Right lobe of liver (tissue), 4 donors: Measurements from ENCODE around the gene RAVER1.

Source experiments
- POLR2A ChIP-seq: fragments of 450-650 bp; IDR thresholded peaks from one replicate; pipeline ENCODE4 v1.6.1; 2017; ENCODE audit warnings: antibody characterized with exemption, mild to moderate bottlenecking
- TF ChIP-seq, protein P1 (sequence below), 4 donors: fragments of 200-600 bp in 3 of 4; fragments of 450-650 bp in 1 of 4; IDR thresholded peaks; one replicate each; pipeline versions ENCODE4 v1.5.1 to v1.8.0; 2016 to 2022; ENCODE audit warnings: antibody characterized with exemption in 4 of 4, mild to moderate bottlenecking in 2 of 4
- donor health status: DM: no; HTN: no; CAD: no.
- donor health status: DM: no; HTN: no; CAD: no.
- donor health status: DM: no; HTN: yes; CAD: no.

DNA sequence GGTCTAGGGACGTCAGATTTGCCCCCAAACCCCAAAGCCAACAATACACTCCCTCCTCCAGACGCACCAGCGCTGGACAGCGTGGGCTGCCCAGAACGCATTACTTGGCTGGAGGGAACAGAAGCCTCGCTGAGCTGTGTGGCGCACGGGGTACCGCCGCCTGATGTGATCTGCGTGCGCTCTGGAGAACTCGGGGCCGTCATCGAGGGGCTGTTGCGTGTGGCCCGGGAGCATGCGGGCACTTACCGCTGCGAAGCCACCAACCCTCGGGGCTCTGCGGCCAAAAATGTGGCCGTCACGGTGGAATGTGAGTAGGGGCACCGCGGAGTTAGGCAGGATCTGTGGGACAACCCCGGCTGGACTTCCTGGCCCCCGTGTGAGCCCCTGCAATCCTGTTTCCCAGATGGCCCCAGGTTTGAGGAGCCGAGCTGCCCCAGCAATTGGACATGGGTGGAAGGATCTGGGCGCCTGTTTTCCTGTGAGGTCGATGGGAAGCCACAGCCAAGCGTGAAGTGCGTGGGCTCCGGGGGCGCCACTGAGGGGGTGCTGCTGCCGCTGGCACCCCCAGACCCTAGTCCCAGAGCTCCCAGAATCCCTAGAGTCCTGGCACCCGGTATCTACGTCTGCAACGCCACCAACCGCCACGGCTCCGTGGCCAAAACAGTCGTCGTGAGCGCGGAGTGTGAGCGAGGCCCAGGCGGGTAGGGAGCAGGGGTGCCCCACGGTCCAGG is 39.5 kb downstream of the RAVER1 start:
- TF ChIP-seq, protein P1, sequence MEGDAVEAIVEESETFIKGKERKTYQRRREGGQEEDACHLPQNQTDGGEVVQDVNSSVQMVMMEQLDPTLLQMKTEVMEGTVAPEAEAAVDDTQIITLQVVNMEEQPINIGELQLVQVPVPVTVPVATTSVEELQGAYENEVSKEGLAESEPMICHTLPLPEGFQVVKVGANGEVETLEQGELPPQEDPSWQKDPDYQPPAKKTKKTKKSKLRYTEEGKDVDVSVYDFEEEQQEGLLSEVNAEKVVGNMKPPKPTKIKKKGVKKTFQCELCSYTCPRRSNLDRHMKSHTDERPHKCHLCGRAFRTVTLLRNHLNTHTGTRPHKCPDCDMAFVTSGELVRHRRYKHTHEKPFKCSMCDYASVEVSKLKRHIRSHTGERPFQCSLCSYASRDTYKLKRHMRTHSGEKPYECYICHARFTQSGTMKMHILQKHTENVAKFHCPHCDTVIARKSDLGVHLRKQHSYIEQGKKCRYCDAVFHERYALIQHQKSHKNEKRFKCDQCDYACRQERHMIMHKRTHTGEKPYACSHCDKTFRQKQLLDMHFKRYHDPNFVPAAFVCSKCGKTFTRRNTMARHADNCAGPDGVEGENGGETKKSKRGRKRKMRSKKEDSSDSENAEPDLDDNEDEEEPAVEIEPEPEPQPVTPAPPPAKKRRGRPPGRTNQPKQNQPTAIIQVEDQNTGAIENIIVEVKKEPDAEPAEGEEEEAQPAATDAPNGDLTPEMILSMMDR (IDR thresholded peaks at IDR 0.05), result no peak
- no peak for TF ChIP-seq POLR2A
